ENCODE measurements around the gene TFCP2L1.

GRCh38 chr2:121316986-121317385, 32.0 kb upstream of the TFCP2L1 start:
- no peak for TF ChIP-seq POLR2A (IDR thresholded peaks at IDR 0.05; ENCODE audit: low read depth, low read length)
- TF ChIP-seq CTCF (conservative IDR thresholded peaks at IDR 0.05; ENCODE audit: low read depth, low read length): no peak
- no peak for TF ChIP-seq RFX5 (IDR thresholded peaks at IDR 0.05; ENCODE audit: low read depth, low read length)
- TF ChIP-seq RAD21 (IDR thresholded peaks at IDR 0.05; ENCODE audit: low read length): no peak
